GM12874 (cell line): ENCODE data around the gene MOCS2.

ENCODE experiments used
- TF ChIP-seq, protein P1 (sequence below): IDR thresholded peaks from 2 replicates; pipeline ENCODE4 v1.5.1; 2011; ENCODE audit warnings: low read depth, mild to moderate bottlenecking, control low read depth, low read length, moderate library complexity; ENCODE audit not compliant: insufficient read depth

The MOCS2 gene

DNA sequence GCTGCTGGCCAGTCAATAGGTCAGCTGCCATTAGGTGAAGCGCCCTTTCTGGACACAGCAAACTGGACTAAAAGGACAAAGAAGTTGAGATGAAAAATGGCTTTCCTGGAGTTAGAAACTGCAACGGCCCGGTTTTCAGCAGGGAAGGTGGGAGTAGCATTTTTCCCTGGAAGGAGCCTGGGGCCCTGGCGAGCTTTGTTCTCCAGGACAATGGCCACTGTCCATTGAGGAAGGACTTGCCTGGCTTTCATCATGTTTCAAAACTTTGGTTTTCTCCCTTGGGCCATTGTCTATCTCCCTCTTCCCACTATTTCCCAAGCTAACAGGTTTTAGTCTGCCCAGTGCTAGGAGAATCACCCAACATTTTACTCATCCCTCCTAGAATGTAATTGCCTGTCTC lies 56.2 kb downstream of the MOCS2 start:
- TF ChIP-seq, protein P1, sequence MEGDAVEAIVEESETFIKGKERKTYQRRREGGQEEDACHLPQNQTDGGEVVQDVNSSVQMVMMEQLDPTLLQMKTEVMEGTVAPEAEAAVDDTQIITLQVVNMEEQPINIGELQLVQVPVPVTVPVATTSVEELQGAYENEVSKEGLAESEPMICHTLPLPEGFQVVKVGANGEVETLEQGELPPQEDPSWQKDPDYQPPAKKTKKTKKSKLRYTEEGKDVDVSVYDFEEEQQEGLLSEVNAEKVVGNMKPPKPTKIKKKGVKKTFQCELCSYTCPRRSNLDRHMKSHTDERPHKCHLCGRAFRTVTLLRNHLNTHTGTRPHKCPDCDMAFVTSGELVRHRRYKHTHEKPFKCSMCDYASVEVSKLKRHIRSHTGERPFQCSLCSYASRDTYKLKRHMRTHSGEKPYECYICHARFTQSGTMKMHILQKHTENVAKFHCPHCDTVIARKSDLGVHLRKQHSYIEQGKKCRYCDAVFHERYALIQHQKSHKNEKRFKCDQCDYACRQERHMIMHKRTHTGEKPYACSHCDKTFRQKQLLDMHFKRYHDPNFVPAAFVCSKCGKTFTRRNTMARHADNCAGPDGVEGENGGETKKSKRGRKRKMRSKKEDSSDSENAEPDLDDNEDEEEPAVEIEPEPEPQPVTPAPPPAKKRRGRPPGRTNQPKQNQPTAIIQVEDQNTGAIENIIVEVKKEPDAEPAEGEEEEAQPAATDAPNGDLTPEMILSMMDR = no peak

DNA sequence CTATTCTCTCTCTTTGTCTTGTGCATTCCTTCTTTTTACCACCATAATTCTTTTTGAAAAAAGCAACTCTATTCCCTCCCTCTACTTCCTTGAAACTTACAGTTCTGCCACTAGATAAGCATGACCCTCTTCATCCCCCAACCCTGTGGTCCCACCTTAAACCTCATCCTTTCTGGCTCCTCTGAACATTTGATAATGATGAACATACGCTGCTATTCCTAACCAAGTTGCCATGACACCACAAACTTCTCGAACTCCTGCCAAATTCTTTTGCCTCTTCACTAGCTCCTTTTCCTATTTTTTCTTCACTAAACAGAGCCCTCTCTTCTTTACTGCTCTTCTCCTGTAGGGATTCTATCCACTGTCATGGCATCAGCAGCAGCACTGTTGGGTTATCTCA lies 57.1 kb downstream of the MOCS2 start:
- TF ChIP-seq, protein P1 = no peak

DNA sequence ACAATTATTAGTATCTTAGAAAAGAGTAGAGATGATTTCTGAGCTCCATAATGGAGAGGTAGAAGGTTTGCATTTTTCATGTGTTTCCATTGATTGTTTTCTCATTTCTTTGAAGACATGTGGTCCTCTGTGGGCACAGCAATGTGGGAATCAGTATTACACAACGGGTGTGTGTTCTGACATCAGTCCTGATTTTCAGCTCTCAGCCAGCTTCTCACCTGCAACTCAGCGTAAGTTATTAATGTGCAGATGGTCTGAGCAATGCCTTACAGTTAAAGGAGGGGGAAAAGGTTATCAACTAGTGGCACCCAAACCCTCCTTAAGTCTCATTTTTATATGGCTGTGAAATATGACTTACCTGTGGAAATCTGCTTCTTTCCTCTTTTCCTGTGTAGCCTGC lies 61.3 kb downstream of the MOCS2 start:
- TF ChIP-seq, protein P1 = no peak
